B cell (primary cell): ENCODE data around the gene CDH19. TPM values are rescaled to one million over a fixed set of nuclear protein-coding genes. Genes with fewer than 3 reads are reported as not detected.

ENCODE experiments used
- ATAC-seq: fragments of 200-7000 bp; cut with Tn5 transposase; one replicate; pipeline ENCODE4 v1.10.0; 2021; ENCODE audit warnings: low read depth, mild to moderate bottlenecking, moderate number of reproducible peaks, moderate library complexity
- CTCF ChIA-PET: fragments of 350-600 bp; sonication (Branson Sonifier 250); formaldehyde crosslinking; loops from one replicate; lab custom pipeline; 2021; ENCODE audit warnings: antibody characterized with exemption, inconsistent platforms; lab: Charles Lee
- POLR2A ChIA-PET: fragments of 350-600 bp; sonication (Branson Sonifier 250); formaldehyde crosslinking; loops from one replicate; lab custom pipeline; 2021; ENCODE audit warnings: antibody characterized with exemption; lab: Charles Lee
- DNase-seq: peaks from one replicate; pipeline ENCODE4 v3.0.0; 2013
- H2AFZ ChIP-seq: 2 replicates; pipeline ENCODE4 v1.6.1; 2012; ENCODE audit warnings: mild to moderate bottlenecking, low read depth, low read length; ENCODE audit not compliant: insufficient read depth, poor library complexity, severe bottlenecking
- H3K27ac ChIP-seq, 2 donors: 1 replicate in 1 of 2; 2 replicates in 1 of 2; pipeline ENCODE4 v1.5.1; 2012 to 2013; ENCODE audit warnings: low read length in 2 of 2, mild to moderate bottlenecking in 2 of 2, moderate library complexity in 1 of 2
- H3K27me3 ChIP-seq, 4 experiments: fragments of 200-600 bp in 1 of 4; sonication (generic) in 1 of 4; replicated peaks in 1 of 4; 1 replicate in 2 of 4; 2 replicates in 2 of 4; pipeline versions ENCODE4 v1.6.1 to v1.7.0; 2013 to 2016; ENCODE audit warnings: low read length in 3 of 4, mild to moderate bottlenecking in 2 of 4, mixed read lengths in 1 of 4, moderate library complexity in 1 of 4; ENCODE audit not compliant: insufficient read depth in 4 of 4, control insufficient read depth in 3 of 4; ENCODE audit errors: control extremely low read depth in 1 of 4
- H3K36me3 ChIP-seq, 2 experiments: replicated peaks in 1 of 2; 1 replicate in 1 of 2; 2 replicates in 1 of 2; pipeline versions ENCODE4 v1.6.1 to v1.7.1; 2013; ENCODE audit warnings: low read length in 1 of 2; ENCODE audit not compliant: insufficient read depth in 2 of 2, control insufficient read depth in 1 of 2; ENCODE audit errors: control extremely low read depth in 1 of 2, extremely low read depth in 1 of 2
- H3K4me1 ChIP-seq, 2 donors: fragments of 200-600 bp in 1 of 2; sonication (generic) in 1 of 2; 1 replicate in 1 of 2; 2 replicates in 1 of 2; pipeline versions ENCODE4 v1.5.1 to v1.6.1; 2013 to 2017; ENCODE audit warnings: low read length in 2 of 2; ENCODE audit not compliant: control insufficient read depth in 2 of 2, insufficient read depth in 2 of 2
- H3K4me2 ChIP-seq: replicated peaks from 2 replicates; pipeline ENCODE3; 2012; ENCODE audit warnings: mild to moderate bottlenecking, low read depth, low read length; ENCODE audit not compliant: poor library complexity, severe bottlenecking
- H3K4me3 ChIP-seq, 5 experiments: fragments of 200-600 bp in 1 of 5; sonication (generic) in 1 of 5; 1 replicate in 3 of 5; 2 replicates in 2 of 5; pipeline versions ENCODE4 v1.5.1 to v1.7.0; 2011 to 2016; ENCODE audit warnings: low read length in 4 of 5, mild to moderate bottlenecking in 4 of 5, low read depth in 2 of 5, control low read depth in 1 of 5, moderate library complexity in 1 of 5; ENCODE audit not compliant: insufficient read depth in 1 of 5; ENCODE audit errors: control extremely low read depth in 1 of 5, extremely low read depth in 1 of 5
- H3K79me2 ChIP-seq: fragments of 200-600 bp; sonication (generic); one replicate; pipeline ENCODE4 v1.6.0; 2016; ENCODE audit warnings: low read length; ENCODE audit not compliant: control insufficient read depth, insufficient read depth
- H3K9ac ChIP-seq: fragments of 200-600 bp; sonication (generic); 2 replicates; pipeline ENCODE4 v1.6.1; 2017; ENCODE audit warnings: mild to moderate bottlenecking, low read length, moderate library complexity
- H3K9me3 ChIP-seq, 3 donors: one replicate each; pipeline versions ENCODE4 v1.6.1 to v1.7.1; 2013; ENCODE audit warnings: low read length in 2 of 3; ENCODE audit not compliant: control insufficient read depth in 2 of 3, insufficient read depth in 1 of 3; ENCODE audit errors: control extremely low read depth in 1 of 3
- H4K20me1 ChIP-seq: 2 replicates; pipeline ENCODE4 v1.6.0; 2012; ENCODE audit warnings: mild to moderate bottlenecking, low read length; ENCODE audit not compliant: insufficient read depth, control insufficient read depth, poor library complexity, severe bottlenecking
- H3K27ac Mint-ChIP-seq: one replicate; pipeline ENCODE4 v1.8.0; 2021; ENCODE audit warnings: mixed read lengths
- H3K27me3 Mint-ChIP-seq: one replicate; pipeline ENCODE4 v1.8.0; 2021; ENCODE audit warnings: mixed read lengths
- H3K4me1 Mint-ChIP-seq: one replicate; pipeline ENCODE4 v1.8.0; 2021; ENCODE audit warnings: mixed read lengths
- H3K4me3 Mint-ChIP-seq: one replicate; pipeline ENCODE4 v1.8.0; 2021; ENCODE audit warnings: mixed read lengths
- H3K9me3 Mint-ChIP-seq: one replicate; pipeline ENCODE4 v1.8.0; 2022; ENCODE audit warnings: mixed read lengths; ENCODE audit not compliant: insufficient read depth
- EZH2 ChIP-seq: IDR thresholded peaks from 2 replicates; pipeline ENCODE4 v1.6.1; 2012; ENCODE audit warnings: borderline replicate concordance, low read depth, mild to moderate bottlenecking, moderate library complexity, low read length; ENCODE audit not compliant: insufficient read depth, poor library complexity, severe bottlenecking
- WGBS: methylation state at CpG from one replicate; pipeline ENCODE4 v1.1.5; 2013; ENCODE audit warnings: missing lambda C conversion rate; ENCODE audit not compliant: insufficient coverage; 5-methylcytosine and 5-hydroxymethylcytosine counted together
- intact Hi-C: fragments of 100-400 bp; cut with micrococcal nuclease; formaldehyde crosslinking; loops from one replicate; pipeline ENCODE4 v1.10.0; 2022
- polyA plus RNA-seq: library from polyadenylated mRNA; depleted of rRNA; stranded (reverse); fragments of >200 nt; gene quantifications from 2 replicates; pipeline ENCODE4 v1.2.3, GENCODE V29; 2012
- total RNA-seq, 2 donors: library from RNA; stranded (reverse); fragments of 120-200 nt in 1 of 2; gene quantifications; 1 replicate in 1 of 2; 2 replicates in 1 of 2; pipeline versions ENCODE4 v1.2.3 to v1.2.4, GENCODE V29; 2013 to 2022
- TF ChIP-seq, protein P1 (sequence below): fragments of 200-600 bp; IDR thresholded peaks from one replicate; pipeline ENCODE4 v1.8.0; 2022; ENCODE audit warnings: antibody characterized with exemption, mild to moderate bottlenecking

The CDH19 gene
- total and polyA plus RNA-seq, 2 donors (not counting 1 experiment from before 2014, with no cell fraction given) = not detected

DNA sequence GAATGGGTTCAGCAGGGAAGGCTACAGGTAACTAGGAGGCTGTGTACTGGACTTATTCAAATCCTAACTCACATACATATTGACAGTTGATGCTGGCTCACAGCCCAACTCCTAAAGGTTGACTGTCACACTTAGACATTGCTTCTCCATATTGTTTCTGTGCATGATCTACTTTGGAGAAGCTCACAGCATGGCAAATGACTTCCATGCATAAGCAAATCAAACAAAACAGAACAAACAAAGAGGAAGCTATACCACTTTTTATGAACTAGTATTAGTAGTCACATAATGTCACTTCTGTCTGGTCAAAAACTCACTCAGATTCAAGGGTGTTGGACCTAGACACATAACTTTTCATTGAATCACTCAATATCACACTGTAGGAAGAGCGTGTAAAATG, 43.8 kb upstream of the CDH19 start:
- TF ChIP-seq EZH2 = no peak
- TF ChIP-seq, protein P1, sequence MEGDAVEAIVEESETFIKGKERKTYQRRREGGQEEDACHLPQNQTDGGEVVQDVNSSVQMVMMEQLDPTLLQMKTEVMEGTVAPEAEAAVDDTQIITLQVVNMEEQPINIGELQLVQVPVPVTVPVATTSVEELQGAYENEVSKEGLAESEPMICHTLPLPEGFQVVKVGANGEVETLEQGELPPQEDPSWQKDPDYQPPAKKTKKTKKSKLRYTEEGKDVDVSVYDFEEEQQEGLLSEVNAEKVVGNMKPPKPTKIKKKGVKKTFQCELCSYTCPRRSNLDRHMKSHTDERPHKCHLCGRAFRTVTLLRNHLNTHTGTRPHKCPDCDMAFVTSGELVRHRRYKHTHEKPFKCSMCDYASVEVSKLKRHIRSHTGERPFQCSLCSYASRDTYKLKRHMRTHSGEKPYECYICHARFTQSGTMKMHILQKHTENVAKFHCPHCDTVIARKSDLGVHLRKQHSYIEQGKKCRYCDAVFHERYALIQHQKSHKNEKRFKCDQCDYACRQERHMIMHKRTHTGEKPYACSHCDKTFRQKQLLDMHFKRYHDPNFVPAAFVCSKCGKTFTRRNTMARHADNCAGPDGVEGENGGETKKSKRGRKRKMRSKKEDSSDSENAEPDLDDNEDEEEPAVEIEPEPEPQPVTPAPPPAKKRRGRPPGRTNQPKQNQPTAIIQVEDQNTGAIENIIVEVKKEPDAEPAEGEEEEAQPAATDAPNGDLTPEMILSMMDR = no peak
- POLR2A ChIA-PET = no interaction called here
- intact Hi-C loops = no loop called here

DNA sequence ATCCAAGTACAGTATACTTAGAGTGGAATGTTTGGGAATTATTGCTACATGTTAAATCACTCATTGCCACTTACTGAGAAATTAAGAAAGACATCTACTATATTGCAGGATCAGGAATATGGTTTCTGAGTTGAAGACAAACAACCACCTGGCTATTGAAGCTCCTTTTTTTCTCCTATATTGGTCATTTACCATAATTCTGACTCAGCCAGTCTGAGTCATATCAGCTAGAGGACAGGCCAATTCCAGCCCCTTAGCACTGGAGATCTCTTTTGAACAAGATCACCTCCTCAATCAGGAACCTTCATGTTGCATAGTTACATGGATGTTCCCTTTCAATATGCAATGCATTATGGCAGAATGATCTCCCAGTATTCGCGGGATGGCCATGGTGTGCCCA, 42.7 kb upstream of the CDH19 start:
- ATAC-seq (no peak), DNase-seq (no peak)
- no peak for TF ChIP-seq EZH2
- TF ChIP-seq, protein P1 = no peak
- H3K27ac ChIP-seq = no peak overlapping the region
- H3K36me3 ChIP-seq = no peaks in the 10 kb centered on the region
- H3K27me3 Mint-ChIP-seq = no peaks in the 10 kb centered on the region
- POLR2A ChIA-PET = no interaction called here
- H3K4me1 ChIP-seq = no peaks in the 10 kb centered on the region
- no peaks in the 10 kb centered on the region for H3K79me2 ChIP-seq
- CTCF ChIA-PET = no interaction called here
- H3K4me3 ChIP-seq = no peak overlapping the region
- H3K9me3 Mint-ChIP-seq = peaks cover 2% of the 10 kb centered on the region
- intact Hi-C loops = no loop called here
- H3K27me3 ChIP-seq = no peaks in the 10 kb centered on the region
- H3K9me3 ChIP-seq = no peaks in the 10 kb centered on the region
- H2AFZ ChIP-seq = no peak overlapping the region
- H3K9ac ChIP-seq = no peak overlapping the region
- H3K4me3 Mint-ChIP-seq = no peak overlapping the region
- H3K4me1 Mint-ChIP-seq = no peaks in the 10 kb centered on the region
- no peak overlapping the region for H3K4me2 ChIP-seq
- no peaks in the 10 kb centered on the region for H4K20me1 ChIP-seq
- no CpG with 5 or more reads among the region's 2 CpGs for WGBS
- H3K27ac Mint-ChIP-seq = no peak overlapping the region

More for the DNA sequence above, 43.8 kb upstream of the CDH19 start:
- no peak for ATAC-seq
- Histone ChIP-seq H2AFZ (no peak overlapping the region), H3K4me1 (no peaks in the 10 kb centered on the region), H3K79me2 (no peaks in the 10 kb centered on the region), H3K9me3 (no peaks in the 10 kb centered on the region), H4K20me1 (no peaks in the 10 kb centered on the region), H3K27ac (no peak overlapping the region), H3K9ac (no peak overlapping the region), H3K27me3 (no peaks in the 10 kb centered on the region), H3K4me2 (no peak overlapping the region), H3K4me3 (no peak overlapping the region), H3K36me3 (no peaks in the 10 kb centered on the region)
- peaks cover 2% of the 10 kb centered on the region for H3K9me3 Mint-ChIP-seq
- H3K4me1 Mint-ChIP-seq = no peaks in the 10 kb centered on the region
- CTCF ChIA-PET = no interaction called here
- no peak for DNase-seq
- WGBS = no CpG with 5 or more reads among the region's 1 CpG
- no peak overlapping the region for H3K27ac Mint-ChIP-seq
- no peaks in the 10 kb centered on the region for H3K27me3 Mint-ChIP-seq
- no peak overlapping the region for H3K4me3 Mint-ChIP-seq
